HEK293 (cell line): ENCODE data around the gene PCDH9.

Experiments
- CTCF ChIP-seq: fragments of 450-650 bp; formaldehyde crosslinking; IDR thresholded peaks from 2 replicates; pipeline ENCODE4 v1.5.1; 2016; ENCODE audit warnings: missing biosample characterization, missing genetic modification characterization
- PATZ1 ChIP-seq: fragments of 450-650 bp; formaldehyde crosslinking; IDR thresholded peaks from 2 replicates; pipeline ENCODE4 v1.5.1; 2016; ENCODE audit warnings: missing biosample characterization, missing genetic modification characterization
- ZBTB21 ChIP-seq: fragments of 450-650 bp; formaldehyde crosslinking; IDR thresholded peaks from 2 replicates; pipeline ENCODE4 v1.5.1; 2017; ENCODE audit warnings: missing biosample characterization, missing genetic modification characterization
- ZEB2 ChIP-seq: fragments of 450-650 bp; formaldehyde crosslinking; IDR thresholded peaks from 2 replicates; pipeline ENCODE4 v1.5.1; 2016; ENCODE audit warnings: missing biosample characterization, missing genetic modification characterization
- ZNF580 ChIP-seq: fragments of 450-650 bp; formaldehyde crosslinking; IDR thresholded peaks from 2 replicates; pipeline ENCODE4 v1.5.1; 2016; ENCODE audit warnings: missing biosample characterization, missing genetic modification characterization
- ZSCAN23 ChIP-seq: fragments of 450-650 bp; formaldehyde crosslinking; IDR thresholded peaks from 2 replicates; pipeline ENCODE4 v1.5.1; 2016; ENCODE audit warnings: missing biosample characterization, missing genetic modification characterization

- TF ChIP-seq CTCF (tag by site-specific recombination) (no peak), ZEB2 (tag by site-specific recombination) (no peak), PATZ1 (tag by site-specific recombination) (no peak), ZNF580 (tag by site-specific recombination) (no peak), ZSCAN23 (no peak), ZBTB21 (tag by site-specific recombination) (no peak)
These were observed 870.1 kb downstream of the PCDH9 start for GRCh38 chr13:66359910-66360552.
